Stimulated activated CD4-positive, alpha-beta T cell treated with anti-CD3 and anti-CD28 coated beads, Interleukin-1b, Interleukin-23, amount 100 ng/mL, for 1 hour (primary cell): ENCODE data around the gene ERMAP.
"Not testable (repeated sequence)": the region's sequence is repeated elsewhere in the genome, so short reads cannot be mapped to it uniquely, and the experiment has no call there.

Experiments
- DNase-seq, 2 donors: peaks; one replicate each; pipeline ENCODE4 v3.0.0-alpha.2; 2020; ENCODE audit warnings: low read depth in 2 of 2

Gene ERMAP

GRCh38 chr1:42807056-42807668 lies 9.8 kb upstream of the ERMAP start:
- DNase-seq, result no peak

GRCh38 chr1:42814815-42815214 lies 2.1 kb upstream of the ERMAP start:
- DNase-seq, result not testable (repeated sequence)

GRCh38 chr1:42815941-42816584 lies 859 bp upstream of the ERMAP start:
- no peak for DNase-seq

- DNase-seq, result no peak
These were observed 482 bp downstream of the ERMAP start for GRCh38 chr1:42817440-42817767.

GRCh38 chr1:42817976-42818375 lies 1.1 kb downstream of the ERMAP start:
- no peak for DNase-seq

- DNase-seq, result no peak
These were observed 3.9 kb downstream of the ERMAP start for GRCh38 chr1:42820813-42821212.

GRCh38 chr1:42821690-42822089 lies 4.8 kb downstream of the ERMAP start:
- DNase-seq, result no peak

GRCh38 chr1:42822800-42823392 lies 6.0 kb downstream of the ERMAP start:
- no peak for DNase-seq

- no peak for DNase-seq
These were observed 7.6 kb downstream of the ERMAP start for GRCh38 chr1:42824481-42825035.

GRCh38 chr1:42825036-42825851 lies 8.3 kb downstream of the ERMAP start:
- no peak for DNase-seq

GRCh38 chr1:42830631-42831030 lies 13.7 kb downstream of the ERMAP start:
- DNase-seq, result no peak

GRCh38 chr1:42831273-42831672 lies 14.4 kb downstream of the ERMAP start:
- DNase-seq, result no peak

- no peak for DNase-seq
These were observed 15.8 kb downstream of the ERMAP start for GRCh38 chr1:42832641-42833240.

GRCh38 chr1:42833981-42834380 lies 17.1 kb downstream of the ERMAP start:
- no peak for DNase-seq

- DNase-seq, result no peak
These were observed 17.9 kb downstream of the ERMAP start for GRCh38 chr1:42834803-42835202.

- DNase-seq, result no peak
These were observed 18.5 kb downstream of the ERMAP start for GRCh38 chr1:42835422-42835821.

GRCh38 chr1:42837709-42838108 lies 20.8 kb downstream of the ERMAP start:
- no peak for DNase-seq

- DNase-seq, result no peak
These were observed 21.7 kb downstream of the ERMAP start for GRCh38 chr1:42838482-42839190.

- DNase-seq, result no peak
These were observed 24.1 kb downstream of the ERMAP start for GRCh38 chr1:42841010-42841409.

GRCh38 chr1:42841440-42842147 lies 24.7 kb downstream of the ERMAP start:
- DNase-seq, result no peak
